Coronary artery (tissue), 2 donors: ENCODE data around the gene SEMA4G.

ENCODE experiments used
- DNase-seq: peaks from one replicate; pipeline ENCODE4 v3.0.0-alpha.2; 2017; ENCODE audit warnings: low spot score
- H3K27ac ChIP-seq, 2 donors: fragments of 200-600 bp; sonication (generic); one replicate each; pipeline ENCODE4 v1.5.1; 2016 to 2019
- H3K4me3 ChIP-seq: fragments of 200-600 bp; sonication (generic); 2 replicates; pipeline ENCODE4 v1.5.1; 2016; ENCODE audit warnings: mild to moderate bottlenecking, moderate library complexity
- TF ChIP-seq, protein P1 (sequence below): fragments of 200-600 bp; sonication (generic); IDR thresholded peaks from one replicate; pipeline ENCODE4 v1.5.1; 2019; ENCODE audit warnings: antibody characterized with exemption

SEMA4G gene

GRCh38 chr10:101018118-101018599 lies 48.9 kb downstream of the SEMA4G start:
- TF ChIP-seq, protein P1, sequence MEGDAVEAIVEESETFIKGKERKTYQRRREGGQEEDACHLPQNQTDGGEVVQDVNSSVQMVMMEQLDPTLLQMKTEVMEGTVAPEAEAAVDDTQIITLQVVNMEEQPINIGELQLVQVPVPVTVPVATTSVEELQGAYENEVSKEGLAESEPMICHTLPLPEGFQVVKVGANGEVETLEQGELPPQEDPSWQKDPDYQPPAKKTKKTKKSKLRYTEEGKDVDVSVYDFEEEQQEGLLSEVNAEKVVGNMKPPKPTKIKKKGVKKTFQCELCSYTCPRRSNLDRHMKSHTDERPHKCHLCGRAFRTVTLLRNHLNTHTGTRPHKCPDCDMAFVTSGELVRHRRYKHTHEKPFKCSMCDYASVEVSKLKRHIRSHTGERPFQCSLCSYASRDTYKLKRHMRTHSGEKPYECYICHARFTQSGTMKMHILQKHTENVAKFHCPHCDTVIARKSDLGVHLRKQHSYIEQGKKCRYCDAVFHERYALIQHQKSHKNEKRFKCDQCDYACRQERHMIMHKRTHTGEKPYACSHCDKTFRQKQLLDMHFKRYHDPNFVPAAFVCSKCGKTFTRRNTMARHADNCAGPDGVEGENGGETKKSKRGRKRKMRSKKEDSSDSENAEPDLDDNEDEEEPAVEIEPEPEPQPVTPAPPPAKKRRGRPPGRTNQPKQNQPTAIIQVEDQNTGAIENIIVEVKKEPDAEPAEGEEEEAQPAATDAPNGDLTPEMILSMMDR, result no peak
- Histone ChIP-seq H3K27ac (no peak overlapping the region), H3K4me3 (no peak overlapping the region)
- no peak for DNase-seq

DNA sequence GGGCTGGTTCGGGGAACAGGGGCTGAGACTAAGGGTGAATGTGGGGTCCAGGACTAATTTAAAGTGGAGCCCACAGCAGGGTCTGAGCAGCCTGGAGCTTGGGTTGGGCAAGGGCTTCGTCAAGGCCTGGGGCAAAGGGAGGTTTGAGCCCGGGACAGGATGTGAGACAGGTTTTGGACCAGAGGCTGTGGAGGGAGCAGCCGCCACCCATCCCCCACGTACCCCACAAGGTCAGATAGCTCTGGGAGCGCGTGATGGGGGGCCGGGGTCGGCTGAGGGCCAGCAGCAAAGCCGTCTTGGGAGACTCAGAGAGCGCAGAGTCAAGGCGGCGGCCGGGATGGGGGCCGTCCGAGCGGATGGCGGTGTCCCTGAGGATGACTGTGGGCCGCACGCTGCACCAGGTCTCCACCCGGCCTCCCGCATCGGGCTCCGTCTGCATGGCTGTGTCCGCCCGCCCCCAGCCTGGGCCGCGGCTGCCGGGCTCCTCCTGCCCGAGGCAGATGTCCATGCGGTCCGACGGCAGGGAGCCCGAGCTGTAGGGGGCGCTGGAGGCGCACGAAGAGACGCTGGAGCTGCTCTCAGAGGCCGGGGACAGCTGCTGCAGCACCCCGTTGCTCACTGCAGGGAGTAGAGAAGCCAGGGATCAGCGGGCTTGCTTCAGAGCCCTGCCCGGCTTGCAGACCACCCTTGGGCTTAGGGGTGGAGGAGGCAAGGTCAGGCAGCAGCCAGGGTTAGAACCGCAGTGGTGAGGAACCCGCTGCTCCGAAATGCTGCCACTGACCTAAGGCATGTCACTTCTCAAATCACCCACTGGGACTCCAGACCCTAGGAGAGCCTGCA lies 49.5 kb downstream of the SEMA4G start:
- TF ChIP-seq, protein P1, result peak; percentile 55
- no peak for DNase-seq
- H3K4me3 ChIP-seq, result peak overlapping the region; percentile 21
- H3K27ac ChIP-seq, result no peak overlapping the region
